ENCODE measurements around the gene MYO3B. TPM values are rescaled to one million over a fixed set of nuclear protein-coding genes. Genes with fewer than 3 reads are reported as not detected.

The MYO3B gene
- total RNA-seq, 4 donors from 2014 or later, result 0.48 TPM; not detected in 3

GRCh38 chr2:170255971-170256370, 78.0 kb downstream of the MYO3B start:
- no peak for DNase-seq
- in situ Hi-C loops (cut with MboI; ENCODE audit: low pct_ligation_motif_present in 1 of 4, low pct_unique_long_range_greater_than_20kb in 1 of 4, low sequenced_read_pairs in 3 of 4) (no loop called here), intact Hi-C loops (cut with DNase I; ENCODE audit: low total_unique reads) (no loop called here)
- H3K27ac ChIP-seq, result no peak overlapping the region
- 43 to 55% methylated on average over 1 of the region's 1 CpG for WGBS, 2 donors (ENCODE audit: low coverage in 1 of 2)
- TF ChIP-seq POLR2AphosphoS5 (IDR thresholded peaks at IDR 0.05) (no peak), POLR2A (IDR thresholded peaks at IDR 0.05) (no peak), CTCF (IDR thresholded peaks at IDR 0.05) (no peak), EP300 (IDR thresholded peaks at IDR 0.05; ENCODE audit: low read depth) (no peak)
- no peaks in the 10 kb centered on the region for H3K36me3 ChIP-seq
- no peaks in the 10 kb centered on the region for H3K27me3 ChIP-seq
- no peak overlapping the region for H3K4me3 ChIP-seq
- no peaks in the 10 kb centered on the region for H3K4me1 ChIP-seq
- H3K9me3 ChIP-seq, result no peaks in the 10 kb centered on the region

- WGBS, 2 donors (ENCODE audit: low coverage in 1 of 2), result 78 to 85% methylated on average over 2 to 3 of the region's 3 CpGs
- in situ Hi-C loops (cut with MboI; ENCODE audit: low pct_ligation_motif_present in 1 of 4, low pct_unique_long_range_greater_than_20kb in 1 of 4, low sequenced_read_pairs in 3 of 4), result no loop called here
- Histone ChIP-seq H3K27me3 (no peaks in the 10 kb centered on the region), H3K4me1 (no peaks in the 10 kb centered on the region), H3K27ac (no peak overlapping the region), H3K36me3 (no peaks in the 10 kb centered on the region), H3K4me3 (no peak overlapping the region), H3K9me3 (no peaks in the 10 kb centered on the region)
- TF ChIP-seq POLR2AphosphoS5 (IDR thresholded peaks at IDR 0.05) (no peak), EP300 (IDR thresholded peaks at IDR 0.05; ENCODE audit: low read depth) (no peak), CTCF (IDR thresholded peaks at IDR 0.05) (no peak), POLR2A (IDR thresholded peaks at IDR 0.05) (no peak)
- DNase-seq, result no peak
- intact Hi-C loops (cut with DNase I; ENCODE audit: low total_unique reads), result no loop called here
Measured at GRCh38 chr2:170258382-170258781, 80.4 kb downstream of the MYO3B start.

- TF ChIP-seq EP300 (IDR thresholded peaks at IDR 0.05; ENCODE audit: low read depth), result no peak
- no peak for TF ChIP-seq POLR2AphosphoS5 (IDR thresholded peaks at IDR 0.05)
- no peak for TF ChIP-seq POLR2A (IDR thresholded peaks at IDR 0.05)
- TF ChIP-seq CTCF (IDR thresholded peaks at IDR 0.05), result no peak
- Histone ChIP-seq H3K27ac (no peak overlapping the region), H3K4me3 (no peak overlapping the region), H3K4me1 (no peaks in the 10 kb centered on the region), H3K9me3 (no peaks in the 10 kb centered on the region), H3K36me3 (no peaks in the 10 kb centered on the region), H3K27me3 (no peaks in the 10 kb centered on the region)
- DNase-seq, result no peak
- in situ Hi-C loops (cut with MboI; ENCODE audit: low pct_ligation_motif_present in 1 of 4, low pct_unique_long_range_greater_than_20kb in 1 of 4, low sequenced_read_pairs in 3 of 4) (no loop called here), intact Hi-C loops (cut with DNase I; ENCODE audit: low total_unique reads) (no loop called here)
Measured at GRCh38 chr2:170260188-170260587, 82.2 kb downstream of the MYO3B start.

- WGBS, 2 donors (ENCODE audit: low coverage in 1 of 2), result 92 to 100% methylated on average over 1 of the region's 1 CpG
- in situ Hi-C loops (cut with MboI; ENCODE audit: low pct_ligation_motif_present in 1 of 4, low pct_unique_long_range_greater_than_20kb in 1 of 4, low sequenced_read_pairs in 3 of 4) (no loop called here), intact Hi-C loops (cut with DNase I; ENCODE audit: low total_unique reads) (no loop called here)
Measured at GRCh38 chr2:170261566-170261965, 83.6 kb downstream of the MYO3B start.

More at GRCh38 chr2:170261566-170261965, 83.6 kb downstream of the MYO3B start:
- TF ChIP-seq POLR2A (IDR thresholded peaks at IDR 0.05) (no peak), POLR2AphosphoS5 (IDR thresholded peaks at IDR 0.05) (no peak), EP300 (IDR thresholded peaks at IDR 0.05; ENCODE audit: low read depth) (no peak), CTCF (IDR thresholded peaks at IDR 0.05) (no peak)
- no peaks in the 10 kb centered on the region for H3K36me3 ChIP-seq
- no peak overlapping the region for H3K4me3 ChIP-seq
- no peak for DNase-seq
- no peaks in the 10 kb centered on the region for H3K9me3 ChIP-seq
- no peak overlapping the region for H3K27ac ChIP-seq
- no peaks in the 10 kb centered on the region for H3K4me1 ChIP-seq
- H3K27me3 ChIP-seq, result no peaks in the 10 kb centered on the region
